Frontal cortex (tissue), 4 donors: Measurements from ENCODE around the gene MCOLN2. TPM values are rescaled to one million over a fixed set of nuclear protein-coding genes. Genes with fewer than 3 reads are reported as not detected.
"Not testable (repeated sequence)": the region's sequence is repeated elsewhere in the genome, so short reads cannot be mapped to it uniquely, and the experiment has no call there.

Experiments used
- DNase-seq, 2 donors: peaks; one replicate each; pipeline ENCODE4 v3.0.0; 2012; ENCODE audit warnings: low spot score in 2 of 2
- FAIRE-seq: peaks from 2 replicates; lab custom pipeline; 2012; peaks lifted over from hg19 to GRCh38; lab: Jason Lieb, UNC
- total RNA-seq: library from RNA; depleted of rRNA; stranded (reverse); fragments of >200 nt; gene quantifications from one replicate; pipeline ENCODE4 v1.2.3, GENCODE V29; 2014
- donor health status: control.
- donor health status: control.
- donor health status: control.

Gene MCOLN2
- total RNA-seq, result not detected

DNA sequence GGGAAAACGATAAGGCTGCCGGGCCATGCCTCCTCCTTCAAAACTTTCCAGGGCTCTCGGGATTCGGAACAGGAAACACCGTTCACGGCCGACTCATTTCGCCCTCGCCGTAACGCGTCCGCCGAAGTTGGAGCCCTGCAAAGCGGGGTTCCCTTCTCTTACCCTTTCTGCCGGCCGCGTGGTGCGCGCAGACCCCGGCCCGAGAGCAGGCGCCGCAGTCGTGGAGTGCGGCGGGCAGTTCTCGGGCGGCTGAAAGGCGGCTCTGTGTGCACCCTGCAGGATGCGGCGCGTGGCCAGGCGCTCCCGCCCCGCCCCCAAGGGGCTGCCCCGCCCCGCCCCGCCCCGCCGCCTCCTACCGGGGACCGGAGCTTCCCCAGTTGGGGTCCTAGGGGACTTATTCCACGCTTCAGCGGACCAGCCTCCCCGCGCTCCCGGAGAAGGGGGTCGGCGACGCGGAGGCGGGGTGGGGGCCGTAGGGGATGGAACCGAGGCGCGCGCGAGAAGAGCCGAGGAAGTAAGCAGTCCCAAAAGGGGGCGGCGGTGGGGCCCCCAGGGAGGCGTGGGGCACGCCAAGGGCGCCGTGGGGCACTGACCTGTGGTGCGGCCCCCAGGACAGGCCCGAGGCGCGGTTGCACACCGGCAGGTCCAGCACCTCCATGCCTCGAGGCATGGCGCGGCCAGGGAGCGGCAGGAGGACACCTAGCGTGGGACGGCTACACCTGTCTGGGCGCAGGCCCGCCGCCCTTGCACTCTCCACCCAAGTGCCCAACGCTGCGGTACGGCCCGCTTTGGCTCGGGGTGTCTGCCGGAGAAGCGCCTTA lies at the start of gene MCOLN2:
MCOLN2 (minus strand) TSS at position 268 of the 821 bp plus-strand sequence; CDS start at position 27, 241 bp downstream.
- DNase-seq, result peak; percentile 69 to 72
- FAIRE-seq, result no peak

- FAIRE-seq, result no peak
- DNase-seq, result no peak
Observed at GRCh38 chr1:85042413-85042812, 45.5 kb upstream of the MCOLN2 start.

GRCh38 chr1:85041793-85042192 lies 44.9 kb upstream of the MCOLN2 start:
- DNase-seq, result no peak
- FAIRE-seq, result no peak

GRCh38 chr1:85033221-85033620 lies 36.3 kb upstream of the MCOLN2 start:
- no peak for FAIRE-seq
- DNase-seq, result no peak

DNA sequence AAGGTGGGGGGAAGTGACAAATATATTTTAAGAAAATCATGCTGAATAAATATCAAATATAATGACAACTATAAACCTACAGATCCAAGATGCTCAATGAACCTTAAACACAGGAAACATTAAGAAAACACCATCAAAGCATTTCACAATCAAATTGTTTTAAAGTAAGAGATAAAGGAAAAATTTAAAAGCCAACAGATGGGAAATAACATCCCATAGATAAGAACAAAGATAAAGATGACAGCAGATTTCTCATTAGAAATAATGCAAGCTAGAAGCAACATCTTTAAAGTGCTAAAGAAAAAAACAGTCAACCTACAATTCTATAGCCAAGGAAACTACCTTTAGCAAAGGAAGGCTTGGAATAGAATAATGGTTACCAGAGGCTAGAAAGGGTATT lies 33.6 kb upstream of the MCOLN2 start:
- no peak for DNase-seq
- FAIRE-seq, result no peak

DNA sequence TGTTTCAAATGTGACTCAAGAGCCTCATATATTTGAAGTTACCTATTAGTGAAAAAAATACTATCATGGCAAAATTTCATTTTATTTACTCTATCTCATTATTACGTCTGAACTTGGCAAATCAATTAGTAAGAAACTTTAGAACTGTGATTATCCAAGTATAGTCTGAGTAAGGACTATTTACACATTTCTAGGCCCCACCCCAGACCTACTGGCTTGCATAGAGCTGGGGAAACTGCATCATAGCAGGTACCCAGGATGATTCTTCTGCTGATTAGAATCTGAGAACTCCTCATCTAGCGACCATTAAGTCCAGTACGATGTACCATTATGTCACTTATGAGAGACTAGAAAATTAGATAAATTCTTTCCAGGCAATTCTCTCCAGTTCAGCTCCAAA lies 31.2 kb upstream of the MCOLN2 start:
- DNase-seq, result no peak
- FAIRE-seq, result no peak

DNA sequence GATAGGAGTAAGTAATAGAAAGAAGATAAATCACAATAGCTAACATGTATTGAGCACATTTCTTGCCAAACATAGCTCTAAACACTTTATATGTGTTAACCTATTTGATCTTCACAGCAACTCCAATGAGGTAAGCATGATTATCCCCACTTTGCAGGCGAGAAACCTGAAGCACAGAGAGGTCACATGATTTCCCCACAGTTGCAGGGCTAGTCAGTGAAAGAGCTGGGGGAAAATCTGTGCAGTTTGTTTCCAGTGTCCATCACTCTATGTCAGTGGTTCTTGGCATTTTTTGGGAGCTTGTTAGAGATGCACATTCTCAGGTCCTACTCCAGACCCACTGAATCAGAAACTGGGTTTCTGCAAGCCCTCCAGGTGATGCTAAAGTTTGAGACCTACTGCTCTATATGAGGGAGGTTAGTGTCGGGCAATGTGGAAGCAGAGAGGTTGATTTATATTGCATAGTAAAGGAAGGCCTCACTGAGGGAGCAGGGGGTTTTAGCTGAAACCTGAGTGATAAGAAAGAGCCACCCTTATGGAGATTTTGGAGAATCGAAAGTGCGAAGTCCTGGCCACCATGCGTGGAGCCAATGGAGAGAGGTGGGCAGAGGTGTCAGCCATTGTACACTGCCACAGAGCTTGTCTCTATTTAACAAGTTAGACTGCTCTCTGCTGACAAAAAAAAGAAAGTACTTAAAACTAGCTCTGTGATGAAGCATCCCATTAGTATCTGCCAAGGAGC lies 30.5 kb upstream of the MCOLN2 start:
- DNase-seq, result no peak
- no peak for FAIRE-seq

GRCh38 chr1:85025940-85026339 lies 29.0 kb upstream of the MCOLN2 start:
- FAIRE-seq (no peak), DNase-seq (no peak)

GRCh38 chr1:85024736-85025135 lies 27.8 kb upstream of the MCOLN2 start:
- FAIRE-seq (no peak), DNase-seq (no peak)

- FAIRE-seq (no peak), DNase-seq (no peak)
Observed at GRCh38 chr1:85022700-85023099, 25.8 kb upstream of the MCOLN2 start.

DNA sequence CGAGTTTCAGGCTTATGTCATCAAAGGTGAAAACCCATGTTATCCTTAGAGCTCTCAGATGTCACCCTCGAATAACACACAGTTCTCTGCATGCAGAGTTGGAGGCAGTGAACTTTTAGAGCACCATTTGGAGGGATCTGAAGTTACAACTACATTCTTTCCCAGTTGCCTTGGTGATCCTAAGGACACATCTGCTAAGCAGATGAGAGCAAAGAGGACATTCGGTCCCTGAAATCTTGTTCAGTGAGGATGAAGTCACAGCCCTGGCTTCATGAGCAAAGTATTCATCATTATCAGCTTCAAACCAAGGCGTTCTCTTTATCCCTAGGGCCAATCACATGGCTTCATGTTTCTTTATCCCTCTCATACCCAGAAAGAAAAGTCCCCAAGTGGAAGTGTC lies 23.1 kb upstream of the MCOLN2 start:
- no peak for FAIRE-seq
- DNase-seq, result no peak

- no peak for FAIRE-seq
Observed at GRCh38 chr1:85015826-85016225, 18.9 kb upstream of the MCOLN2 start.

DNA sequence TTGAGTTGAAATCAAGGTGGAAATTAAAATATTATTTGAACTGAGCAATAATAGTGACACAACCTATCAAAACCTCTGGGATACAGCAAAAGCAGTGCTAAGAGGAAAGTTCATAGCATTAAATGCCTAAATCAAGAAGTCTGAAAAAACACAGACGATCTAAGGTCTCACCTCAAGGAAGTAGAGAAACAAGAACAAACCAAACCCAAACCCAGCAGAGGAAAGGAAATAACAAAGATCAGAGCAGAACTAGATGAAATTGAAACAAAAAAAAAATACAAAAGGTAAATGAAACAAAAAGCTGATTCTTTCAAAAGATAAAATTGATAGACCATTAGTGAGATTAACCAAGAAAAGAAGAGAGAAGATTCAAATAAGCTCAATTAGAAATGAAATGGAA lies 8.7 kb upstream of the MCOLN2 start:
- FAIRE-seq, DNase-seq: not testable (repeated sequence)

More at GRCh38 chr1:85015826-85016225, 18.9 kb upstream of the MCOLN2 start:
- no peak for DNase-seq

DNA sequence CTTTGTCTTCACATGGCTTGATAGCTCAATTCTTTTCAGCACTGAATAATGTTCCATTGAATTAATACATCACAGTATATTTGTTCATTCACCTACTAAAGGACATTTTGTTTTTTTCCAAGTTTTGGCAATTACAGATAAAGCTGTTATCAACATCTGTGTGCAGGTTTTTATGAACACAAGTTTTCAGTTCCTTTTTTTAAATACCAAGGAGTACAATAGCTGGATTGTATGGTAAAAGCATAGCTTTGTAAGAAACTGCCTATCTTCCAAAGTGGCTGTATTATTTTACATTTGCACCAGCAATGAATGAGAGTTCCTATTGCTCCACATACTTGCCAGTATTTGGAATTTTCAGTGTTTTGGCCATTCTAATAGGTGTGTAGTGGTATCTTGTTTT lies 4.8 kb upstream of the MCOLN2 start:
- no peak for DNase-seq
- FAIRE-seq, result no peak

GRCh38 chr1:84998642-84999280 lies 1.8 kb upstream of the MCOLN2 start:
- DNase-seq (no peak), FAIRE-seq (no peak)

GRCh38 chr1:84997667-84998600 lies 1.0 kb upstream of the MCOLN2 start:
- FAIRE-seq (no peak), DNase-seq (peak; percentile 28 to 46)

DNA sequence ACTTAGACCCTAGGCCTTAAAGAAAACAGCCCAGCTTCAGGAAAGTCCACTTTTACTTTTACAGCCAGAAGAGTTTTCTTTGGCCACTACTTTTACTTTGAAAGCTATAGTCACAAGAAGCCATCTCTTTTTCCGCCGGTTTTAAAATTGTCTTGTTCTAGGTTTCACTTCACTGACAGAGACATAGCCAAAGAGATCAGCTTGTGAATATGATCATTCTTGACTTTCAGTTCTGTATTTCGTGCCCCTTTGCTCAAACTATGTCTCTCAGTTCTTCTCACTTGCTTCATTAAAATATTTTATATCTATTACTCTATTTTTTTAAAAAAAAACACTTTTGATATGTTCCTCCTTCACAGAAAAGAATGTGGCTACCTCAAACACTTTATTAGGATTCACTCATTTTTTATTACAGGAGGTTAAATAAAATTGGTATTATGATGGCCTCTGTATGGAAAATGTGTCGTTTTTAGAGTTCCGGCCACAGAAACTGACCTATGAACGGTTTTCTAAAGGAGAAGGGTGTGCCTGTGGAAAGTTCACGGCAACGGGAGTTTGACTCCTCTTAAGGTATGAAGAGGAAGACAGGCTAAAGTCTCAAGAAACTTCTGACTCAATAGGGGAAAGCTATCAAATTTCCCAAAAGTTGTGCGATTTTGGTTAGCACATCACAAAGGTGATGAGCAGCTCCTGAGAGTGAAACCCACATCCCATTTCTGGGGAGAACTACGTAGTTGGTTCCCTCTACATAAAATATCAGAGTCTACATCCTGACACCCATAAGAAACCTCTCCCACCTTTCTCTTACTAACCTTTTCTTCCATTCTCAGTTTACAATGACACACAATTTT lies 1.2 kb downstream of the MCOLN2 start:
- DNase-seq (peak in 1 of 2 donors; percentile 17), FAIRE-seq (no peak)

DNA sequence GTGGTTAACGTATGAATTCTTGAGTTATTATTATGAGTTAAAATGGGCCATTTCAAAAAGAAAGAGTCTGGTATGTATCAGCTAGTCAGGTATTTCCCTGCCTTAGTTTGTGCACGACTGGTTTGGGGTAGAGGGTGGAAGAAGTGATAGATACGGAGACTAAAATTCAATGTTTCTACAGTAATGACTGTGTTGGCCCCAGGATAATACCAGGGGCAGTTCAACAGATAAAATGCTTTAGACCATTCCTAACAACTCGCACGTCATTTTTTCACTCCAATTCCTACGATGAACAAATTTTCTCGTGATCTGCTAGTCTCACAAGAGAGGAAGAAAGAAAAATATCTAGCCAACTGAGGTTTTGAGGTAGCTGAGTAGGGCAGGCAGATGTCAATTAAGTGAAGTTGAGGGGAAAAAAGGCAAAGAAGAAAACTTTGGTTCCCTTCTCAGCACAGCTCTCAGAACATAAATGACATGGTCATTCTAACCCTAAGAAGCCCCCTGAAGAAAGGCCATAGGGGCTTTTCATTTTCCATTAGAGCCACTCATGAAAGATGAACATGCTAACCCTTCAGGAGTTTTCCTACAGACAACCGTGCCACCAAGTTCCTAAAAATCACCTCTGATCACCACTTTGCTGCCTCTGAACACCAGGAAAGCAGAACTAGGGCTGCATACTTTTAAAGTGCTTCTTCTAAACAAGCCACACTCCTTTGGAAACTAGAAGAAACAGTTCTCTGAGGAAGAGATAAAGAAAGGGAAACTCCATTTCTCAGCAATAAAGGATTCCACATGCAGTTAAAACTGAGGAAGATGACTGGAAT lies 5.6 kb downstream of the MCOLN2 start:
- FAIRE-seq (no peak), DNase-seq (no peak)
